ENCODE data around the gene IFRD2.

DNA sequence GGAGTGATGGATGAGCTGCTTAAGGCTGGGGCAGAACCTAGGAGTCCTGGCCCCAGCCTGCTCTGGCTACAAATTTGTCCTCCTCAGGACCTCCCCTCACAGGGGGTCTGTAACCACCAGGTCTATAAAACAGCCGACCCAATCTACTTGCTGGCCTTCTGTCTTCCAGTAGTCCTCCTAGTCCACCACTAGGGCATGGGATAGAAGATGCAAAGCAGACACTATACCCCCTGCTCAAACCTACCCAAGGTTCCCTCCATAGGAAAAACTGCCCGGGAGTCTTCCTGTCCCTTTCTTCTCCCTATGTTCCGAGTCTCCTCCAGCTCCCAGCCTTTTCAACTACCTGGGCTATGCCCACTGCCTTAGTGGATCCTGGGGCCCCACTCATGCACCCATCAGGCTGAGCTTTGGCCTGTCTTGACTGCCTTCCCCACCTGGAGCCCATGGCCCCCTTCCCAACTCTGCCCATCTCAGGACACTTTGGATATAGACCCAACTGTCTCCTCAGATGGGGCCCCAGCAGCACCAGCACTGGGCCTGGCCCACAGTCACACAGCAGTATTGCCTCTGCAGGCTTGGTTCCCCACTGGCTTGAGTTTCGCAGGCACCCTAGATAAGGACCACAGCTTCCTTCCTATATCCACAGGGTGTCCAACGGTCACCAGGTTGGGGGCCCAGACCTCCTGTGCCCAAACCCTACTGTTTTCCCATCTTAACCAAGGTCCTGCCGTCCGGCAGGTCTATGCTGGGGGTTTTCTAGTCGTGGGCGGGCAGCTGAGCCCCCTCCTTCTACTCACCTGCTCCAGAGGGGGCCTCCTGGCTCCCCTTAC is 5.9 kb upstream of the IFRD2 start:
- TF ChIP-seq, protein P1, sequence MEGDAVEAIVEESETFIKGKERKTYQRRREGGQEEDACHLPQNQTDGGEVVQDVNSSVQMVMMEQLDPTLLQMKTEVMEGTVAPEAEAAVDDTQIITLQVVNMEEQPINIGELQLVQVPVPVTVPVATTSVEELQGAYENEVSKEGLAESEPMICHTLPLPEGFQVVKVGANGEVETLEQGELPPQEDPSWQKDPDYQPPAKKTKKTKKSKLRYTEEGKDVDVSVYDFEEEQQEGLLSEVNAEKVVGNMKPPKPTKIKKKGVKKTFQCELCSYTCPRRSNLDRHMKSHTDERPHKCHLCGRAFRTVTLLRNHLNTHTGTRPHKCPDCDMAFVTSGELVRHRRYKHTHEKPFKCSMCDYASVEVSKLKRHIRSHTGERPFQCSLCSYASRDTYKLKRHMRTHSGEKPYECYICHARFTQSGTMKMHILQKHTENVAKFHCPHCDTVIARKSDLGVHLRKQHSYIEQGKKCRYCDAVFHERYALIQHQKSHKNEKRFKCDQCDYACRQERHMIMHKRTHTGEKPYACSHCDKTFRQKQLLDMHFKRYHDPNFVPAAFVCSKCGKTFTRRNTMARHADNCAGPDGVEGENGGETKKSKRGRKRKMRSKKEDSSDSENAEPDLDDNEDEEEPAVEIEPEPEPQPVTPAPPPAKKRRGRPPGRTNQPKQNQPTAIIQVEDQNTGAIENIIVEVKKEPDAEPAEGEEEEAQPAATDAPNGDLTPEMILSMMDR (conservative IDR thresholded peaks at IDR 0.05; ENCODE audit: low read depth, low read length), result peak; percentile 6; the same call in 1 of the 2 replicates
- TF ChIP-seq EZH2 (IDR thresholded peaks at IDR 0.05; ENCODE audit: low read length, unreplicated experiment), result no peak
